ENCODE results near the gene LTBP1.
"Not testable (repeated sequence)": the region's sequence is repeated elsewhere in the genome, so short reads cannot be mapped to it uniquely, and the experiment has no call there.

Gene LTBP1

DNA sequence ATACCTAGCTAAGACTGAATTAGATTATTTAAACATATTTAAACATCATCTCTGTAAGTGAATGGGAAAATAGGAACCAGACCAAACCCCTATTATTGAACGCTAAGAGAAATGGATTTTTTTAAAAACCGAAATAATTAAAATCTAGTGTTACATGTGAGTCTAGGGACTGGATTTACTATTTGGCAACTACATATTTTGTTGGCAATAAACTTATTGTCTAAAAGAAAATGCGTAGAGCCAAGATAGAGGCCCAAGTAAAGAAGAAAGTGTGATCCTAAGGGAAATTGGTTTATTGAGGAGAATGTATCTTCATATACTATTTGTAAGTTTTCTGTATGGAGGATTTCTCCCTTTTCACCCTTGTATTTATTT lies 105.6 kb downstream of the LTBP1 start:
- TF ChIP-seq, protein P1, sequence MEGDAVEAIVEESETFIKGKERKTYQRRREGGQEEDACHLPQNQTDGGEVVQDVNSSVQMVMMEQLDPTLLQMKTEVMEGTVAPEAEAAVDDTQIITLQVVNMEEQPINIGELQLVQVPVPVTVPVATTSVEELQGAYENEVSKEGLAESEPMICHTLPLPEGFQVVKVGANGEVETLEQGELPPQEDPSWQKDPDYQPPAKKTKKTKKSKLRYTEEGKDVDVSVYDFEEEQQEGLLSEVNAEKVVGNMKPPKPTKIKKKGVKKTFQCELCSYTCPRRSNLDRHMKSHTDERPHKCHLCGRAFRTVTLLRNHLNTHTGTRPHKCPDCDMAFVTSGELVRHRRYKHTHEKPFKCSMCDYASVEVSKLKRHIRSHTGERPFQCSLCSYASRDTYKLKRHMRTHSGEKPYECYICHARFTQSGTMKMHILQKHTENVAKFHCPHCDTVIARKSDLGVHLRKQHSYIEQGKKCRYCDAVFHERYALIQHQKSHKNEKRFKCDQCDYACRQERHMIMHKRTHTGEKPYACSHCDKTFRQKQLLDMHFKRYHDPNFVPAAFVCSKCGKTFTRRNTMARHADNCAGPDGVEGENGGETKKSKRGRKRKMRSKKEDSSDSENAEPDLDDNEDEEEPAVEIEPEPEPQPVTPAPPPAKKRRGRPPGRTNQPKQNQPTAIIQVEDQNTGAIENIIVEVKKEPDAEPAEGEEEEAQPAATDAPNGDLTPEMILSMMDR (IDR thresholded peaks at IDR 0.05; ENCODE audit: insufficient read depth, low read length, poor library complexity, severe bottlenecking): no peak

DNA sequence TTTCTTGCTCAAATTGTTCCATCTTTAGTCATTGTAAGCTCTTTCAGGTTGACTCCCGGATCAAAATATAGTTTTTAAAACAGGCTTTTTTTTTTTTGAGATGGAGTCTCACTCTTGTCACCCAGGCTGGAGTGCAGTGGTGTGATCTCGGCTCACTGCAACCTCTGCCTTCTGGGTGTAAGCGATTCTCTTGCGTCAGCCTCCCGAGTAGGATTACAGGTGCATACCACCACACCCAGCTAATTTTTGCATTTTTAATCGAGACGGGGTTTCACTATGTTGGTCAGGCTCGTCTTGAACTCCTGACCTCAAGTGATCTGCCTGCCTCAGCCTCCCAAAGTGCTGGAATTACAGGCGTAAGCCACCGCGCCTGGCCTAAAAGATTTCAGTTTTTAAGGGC lies 106.0 kb downstream of the LTBP1 start:
- not testable (repeated sequence) for H3K36me3 ChIP-seq (ENCODE audit: control insufficient read depth, insufficient read depth, low read length); H3K27me3 ChIP-seq (replicated peaks; ENCODE audit: control insufficient read depth, insufficient read depth, low read length); DNase-seq (ENCODE audit: extremely low read depth, insufficient read length); H3K4me3 ChIP-seq (replicated peaks; ENCODE audit: low read depth, low read length)

More for the DNA sequence above, 105.6 kb downstream of the LTBP1 start:
- H3K4me3 ChIP-seq (replicated peaks; ENCODE audit: low read depth, low read length): no peak overlapping the region
- H3K27me3 ChIP-seq (replicated peaks; ENCODE audit: control insufficient read depth, insufficient read depth, low read length): no peaks in the 10 kb centered on the region
- no peak for DNase-seq (ENCODE audit: extremely low read depth, insufficient read length)
- no peaks in the 10 kb centered on the region for H3K36me3 ChIP-seq (ENCODE audit: control insufficient read depth, insufficient read depth, low read length)

DNA sequence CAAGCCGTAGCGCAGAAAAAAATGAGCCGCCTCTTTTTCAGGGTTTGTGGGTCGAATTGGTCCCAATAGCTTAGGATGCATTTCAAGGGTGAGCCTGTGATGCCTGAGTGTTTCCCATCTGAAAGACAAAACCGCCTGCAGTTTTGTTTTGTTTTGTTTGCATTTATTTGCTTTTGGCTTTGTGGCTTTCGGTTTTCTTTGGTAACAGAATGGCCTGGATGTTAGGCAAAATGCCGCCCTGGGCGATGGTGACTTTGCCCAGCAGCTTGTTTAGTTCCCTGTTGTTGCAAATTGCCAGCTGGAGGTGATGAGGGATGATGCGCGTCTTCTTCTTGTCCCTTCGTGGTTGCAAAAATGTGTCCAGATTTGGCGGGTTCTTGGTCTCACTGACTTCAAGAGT lies 109.4 kb downstream of the LTBP1 start:
- no peak overlapping the region for H3K4me3 ChIP-seq (replicated peaks; ENCODE audit: low read depth, low read length)
- no peaks in the 10 kb centered on the region for H3K36me3 ChIP-seq (ENCODE audit: control insufficient read depth, insufficient read depth, low read length)
- TF ChIP-seq, protein P1 (IDR thresholded peaks at IDR 0.05; ENCODE audit: insufficient read depth, low read length, poor library complexity, severe bottlenecking): no peak
- H3K27me3 ChIP-seq (replicated peaks; ENCODE audit: control insufficient read depth, insufficient read depth, low read length): no peaks in the 10 kb centered on the region
- DNase-seq (ENCODE audit: extremely low read depth, insufficient read length): no peak

DNA sequence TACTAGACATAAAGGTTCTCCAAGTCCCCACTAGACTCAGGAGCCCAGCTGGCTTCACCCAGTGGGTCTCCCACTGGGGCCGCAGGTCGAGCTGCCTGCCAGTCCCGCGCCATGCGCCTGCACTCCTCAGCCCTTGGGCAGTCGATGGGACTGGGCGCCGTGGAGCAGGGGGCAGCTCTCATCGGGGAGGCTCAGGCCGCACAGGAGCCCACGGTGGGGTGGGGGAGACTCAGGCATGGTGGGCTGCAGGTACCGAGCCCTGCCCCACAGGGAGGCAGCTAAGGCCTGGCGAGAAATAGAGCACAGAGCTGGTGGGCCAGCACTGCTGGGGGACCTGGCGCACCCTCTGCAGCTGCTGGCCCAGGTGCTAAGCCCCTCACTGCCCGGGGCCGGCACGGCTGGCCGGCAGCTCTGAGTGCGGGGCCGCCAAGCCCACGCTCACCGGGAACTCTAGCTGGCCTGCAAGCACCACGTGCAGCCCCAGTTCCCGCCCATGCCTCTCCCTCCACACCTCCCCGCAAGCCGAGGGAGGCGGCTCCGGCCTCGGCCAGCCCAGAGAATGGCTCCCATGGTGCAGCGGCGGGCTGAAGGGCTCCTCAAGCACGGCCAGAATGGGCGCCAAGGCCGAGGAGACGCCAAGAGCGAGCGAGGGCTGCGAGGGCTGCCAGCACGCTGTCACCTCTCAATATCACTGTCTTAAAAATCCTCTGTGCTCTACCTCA lies 110.7 kb downstream of the LTBP1 start:
- DNase-seq (ENCODE audit: extremely low read depth, insufficient read length); H3K4me3 ChIP-seq (replicated peaks; ENCODE audit: low read depth, low read length); H3K27me3 ChIP-seq (replicated peaks; ENCODE audit: control insufficient read depth, insufficient read depth, low read length); H3K36me3 ChIP-seq (ENCODE audit: control insufficient read depth, insufficient read depth, low read length): not testable (repeated sequence)

DNA sequence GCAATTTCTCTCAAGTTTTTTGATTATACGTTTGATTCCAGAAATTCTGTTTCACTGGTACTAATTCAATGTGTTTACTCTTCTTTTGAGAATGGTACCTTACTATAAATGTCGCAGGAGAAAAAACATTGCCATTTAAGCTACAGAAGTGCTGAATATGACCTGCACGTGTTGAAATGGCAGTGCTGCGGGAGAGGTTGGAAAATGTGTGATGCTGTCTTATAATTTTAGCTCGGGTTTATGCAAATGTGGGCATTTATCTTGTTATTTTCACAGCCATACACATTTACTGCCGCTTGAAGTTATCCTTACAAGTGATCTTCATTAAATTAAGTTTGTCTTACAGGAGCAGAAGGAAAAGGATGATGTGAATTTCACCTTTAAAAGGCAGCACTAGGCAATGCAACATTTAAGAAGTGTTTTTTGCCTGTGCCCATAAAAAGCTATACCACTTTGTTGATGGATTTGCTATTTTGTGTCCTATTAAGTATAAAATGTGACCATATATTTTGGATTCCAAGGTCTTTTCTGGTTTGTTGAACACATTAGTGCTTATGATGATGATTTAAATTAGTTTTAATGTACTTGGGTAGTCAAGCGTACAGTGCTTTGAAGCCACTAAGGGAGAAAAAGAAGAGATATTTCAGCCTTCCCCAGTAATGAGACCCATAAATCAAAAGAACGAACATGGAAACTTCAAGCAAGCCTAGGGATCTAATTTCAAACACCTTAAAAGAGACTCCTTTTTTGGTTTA lies 112.1 kb downstream of the LTBP1 start:
- DNase-seq (ENCODE audit: extremely low read depth, insufficient read length): no peak
- Histone ChIP-seq H3K27me3 (replicated peaks; ENCODE audit: control insufficient read depth, insufficient read depth, low read length) (no peaks in the 10 kb centered on the region), H3K4me3 (replicated peaks; ENCODE audit: low read depth, low read length) (no peak overlapping the region), H3K36me3 (ENCODE audit: control insufficient read depth, insufficient read depth, low read length) (no peaks in the 10 kb centered on the region)
- TF ChIP-seq, protein P1 (IDR thresholded peaks at IDR 0.05; ENCODE audit: insufficient read depth, low read length, poor library complexity, severe bottlenecking): no peak

DNA sequence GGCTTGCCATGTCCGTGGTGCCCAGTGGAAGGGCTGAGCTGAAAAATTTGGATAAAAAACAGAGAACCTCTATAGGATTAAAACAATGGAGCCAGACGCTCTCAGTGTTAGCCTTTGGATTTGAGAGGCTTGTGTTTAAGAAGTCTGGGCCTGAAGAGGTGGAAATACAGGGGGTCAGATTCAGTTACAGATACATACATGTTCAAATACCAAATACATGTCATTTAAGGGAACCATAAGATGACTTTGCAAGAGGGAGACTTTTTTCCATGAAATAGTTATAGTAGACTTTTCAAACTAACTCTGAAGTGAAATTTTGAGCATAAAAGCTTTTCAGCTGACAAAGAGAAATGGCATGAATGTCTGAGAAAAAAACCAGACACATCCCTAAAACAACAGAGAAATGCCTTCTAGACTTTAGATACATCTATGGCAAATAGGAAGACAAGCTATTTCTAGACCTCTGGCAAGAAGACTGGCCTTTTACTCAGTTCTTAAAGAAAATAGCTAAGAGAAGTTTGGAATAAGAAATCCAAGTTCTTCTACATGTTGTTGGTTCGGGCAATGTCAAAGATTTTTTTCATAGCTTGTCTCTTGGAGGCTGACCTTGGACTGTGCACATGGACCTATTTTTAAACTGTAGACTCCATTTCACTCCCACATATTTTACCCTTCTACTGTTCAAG lies 112.9 kb downstream of the LTBP1 start:
- TF ChIP-seq, protein P1 (IDR thresholded peaks at IDR 0.05; ENCODE audit: insufficient read depth, low read length, poor library complexity, severe bottlenecking): no peak
- DNase-seq (ENCODE audit: extremely low read depth, insufficient read length): no peak
- no peaks in the 10 kb centered on the region for H3K36me3 ChIP-seq (ENCODE audit: control insufficient read depth, insufficient read depth, low read length)
- H3K27me3 ChIP-seq (replicated peaks; ENCODE audit: control insufficient read depth, insufficient read depth, low read length): no peaks in the 10 kb centered on the region
- H3K4me3 ChIP-seq (replicated peaks; ENCODE audit: low read depth, low read length): no peak overlapping the region

Measured in GM06990 (cell line).